ENCODE results near the gene LRRIQ4.

Gene LRRIQ4

DNA sequence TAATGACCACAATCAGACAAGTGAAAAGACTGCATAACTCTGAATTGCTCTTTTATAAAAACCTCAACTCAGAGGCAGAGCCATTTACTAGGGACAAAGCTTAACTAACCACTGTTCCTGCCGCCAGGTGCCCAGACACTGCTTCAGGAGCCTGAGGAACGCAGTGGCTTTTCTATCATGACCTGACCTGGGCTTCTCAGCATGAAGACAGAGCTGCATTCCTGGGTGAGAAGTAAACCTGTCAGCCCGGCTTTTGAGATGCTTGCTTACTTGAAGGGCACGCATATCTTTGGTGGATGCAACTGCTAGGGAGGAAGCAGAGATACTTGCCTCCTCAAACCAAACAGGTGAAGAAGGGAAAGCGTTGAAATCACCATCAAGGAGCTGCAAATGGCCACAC lies 49.2 kb downstream of the LRRIQ4 start:
- Histone ChIP-seq H3K4me3 (ENCODE audit: low read depth, low read length) (no peak overlapping the region), H3K4me1 (ENCODE audit: control insufficient read depth, insufficient read depth, low read length) (peaks cover 2% of the 10 kb centered on the region; the same call in 1 of the 2 replicates), H3K36me3 (ENCODE audit: control insufficient read depth, insufficient read depth, low read length) (no peaks in the 10 kb centered on the region), H3K27ac (ENCODE audit: low read depth, low read length) (no peak overlapping the region), H3K9me3 (ENCODE audit: control insufficient read depth, insufficient read depth, low read depth, low read length) (no peaks in the 10 kb centered on the region), H3K27me3 (ENCODE audit: control insufficient read depth, insufficient read depth, low read length) (no peaks in the 10 kb centered on the region), H3K9ac (ENCODE audit: low read length) (no peak overlapping the region)

DNA sequence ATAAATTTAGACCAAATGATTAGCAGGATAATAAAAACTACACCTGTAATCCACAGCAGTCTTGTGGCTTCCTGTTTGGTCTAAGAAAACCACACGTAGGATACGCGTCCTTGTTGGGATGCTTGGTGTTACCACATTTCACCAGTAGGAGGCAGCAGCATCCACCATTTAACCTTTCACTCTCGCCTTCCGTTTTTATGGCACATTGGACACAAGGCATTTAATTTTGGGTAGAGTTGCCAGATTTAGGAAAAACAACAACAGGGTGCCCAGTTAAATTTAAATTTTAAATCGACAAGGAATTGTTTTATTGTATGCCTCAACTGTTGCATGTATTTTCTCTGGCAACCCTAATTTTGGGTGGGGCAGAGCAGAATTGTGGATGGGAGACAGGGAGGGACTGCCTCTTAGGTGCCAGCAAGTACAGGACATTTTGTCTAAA lies 50.8 kb downstream of the LRRIQ4 start:
- Histone ChIP-seq H3K4me3 (ENCODE audit: low read depth, low read length) (no peak overlapping the region), H3K9ac (ENCODE audit: low read length) (no peak overlapping the region), H3K9me3 (ENCODE audit: control insufficient read depth, insufficient read depth, low read depth, low read length) (no peaks in the 10 kb centered on the region), H3K4me1 (ENCODE audit: control insufficient read depth, insufficient read depth, low read length) (peaks cover 2% of the 10 kb centered on the region; the same call in 1 of the 2 replicates), H3K27me3 (ENCODE audit: control insufficient read depth, insufficient read depth, low read length) (no peaks in the 10 kb centered on the region), H3K36me3 (ENCODE audit: control insufficient read depth, insufficient read depth, low read length) (no peaks in the 10 kb centered on the region), H3K27ac (ENCODE audit: low read depth, low read length) (no peak overlapping the region)

DNA sequence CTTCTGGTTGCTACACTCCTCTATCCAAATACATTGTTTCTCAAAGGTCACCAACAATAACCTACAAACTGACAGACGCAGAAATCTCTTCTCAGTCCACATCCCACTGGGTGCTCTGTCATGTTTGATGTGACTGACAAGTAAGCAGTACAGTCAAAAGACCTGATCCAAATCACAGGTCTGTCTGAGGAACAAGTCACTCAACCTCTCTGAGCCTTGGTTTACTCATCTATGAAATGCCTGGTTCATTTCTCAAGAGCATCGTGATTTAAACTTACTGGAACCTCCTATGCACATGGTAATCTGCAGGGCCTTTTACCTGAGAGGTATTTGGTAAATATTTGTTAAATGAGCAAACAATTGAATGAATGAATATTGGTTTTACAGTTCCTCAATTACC lies 51.6 kb downstream of the LRRIQ4 start:
- H3K36me3 ChIP-seq (ENCODE audit: control insufficient read depth, insufficient read depth, low read length), result no peaks in the 10 kb centered on the region

DNA sequence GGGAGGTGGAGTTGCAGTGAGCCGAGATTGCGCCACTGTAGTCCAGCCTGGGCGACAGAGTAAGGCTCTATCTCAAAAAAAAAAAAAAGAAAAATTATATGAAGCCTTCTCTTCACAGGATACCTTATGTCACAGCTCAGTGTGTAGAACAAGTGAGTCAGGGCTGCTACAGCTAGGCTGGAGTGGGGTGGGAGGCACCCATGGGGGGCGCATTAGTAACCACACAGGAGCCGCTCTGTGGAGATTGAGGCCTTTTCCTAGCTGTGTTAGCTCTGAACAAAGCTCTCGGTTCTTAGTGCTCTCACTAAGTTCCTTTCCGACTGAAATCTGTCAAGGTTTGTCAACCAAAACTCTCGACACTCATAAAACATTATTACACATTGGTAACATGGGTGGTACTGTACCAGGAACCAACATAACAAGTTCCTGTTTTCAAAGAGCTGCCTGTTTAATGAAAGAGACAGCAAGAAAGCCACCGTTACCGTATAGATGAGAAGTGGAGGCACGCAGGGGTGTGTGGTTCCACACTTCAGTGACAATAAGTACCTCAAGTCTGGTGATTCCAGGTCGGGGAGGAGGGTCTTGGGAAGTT lies 52.6 kb downstream of the LRRIQ4 start:
- Histone ChIP-seq H3K36me3 (ENCODE audit: control insufficient read depth, insufficient read depth, low read length) (no peaks in the 10 kb centered on the region), H3K27me3 (ENCODE audit: control insufficient read depth, insufficient read depth, low read length) (no peaks in the 10 kb centered on the region), H3K9ac (ENCODE audit: low read length) (no peak overlapping the region), H3K27ac (ENCODE audit: low read depth, low read length) (no peak overlapping the region), H3K4me1 (ENCODE audit: control insufficient read depth, insufficient read depth, low read length) (peaks cover 5% of the 10 kb centered on the region; the same call in 1 of the 2 replicates), H3K4me3 (ENCODE audit: low read depth, low read length) (no peak overlapping the region), H3K9me3 (ENCODE audit: control insufficient read depth, insufficient read depth, low read depth, low read length) (no peaks in the 10 kb centered on the region)

More for the DNA sequence above, 51.6 kb downstream of the LRRIQ4 start:
- H3K4me3 ChIP-seq (ENCODE audit: low read depth, low read length), result no peak overlapping the region
- H3K27me3 ChIP-seq (ENCODE audit: control insufficient read depth, insufficient read depth, low read length), result no peaks in the 10 kb centered on the region
- no peak overlapping the region for H3K27ac ChIP-seq (ENCODE audit: low read depth, low read length)
- peaks cover 2% of the 10 kb centered on the region; the same call in 1 of the 2 replicates for H3K4me1 ChIP-seq (ENCODE audit: control insufficient read depth, insufficient read depth, low read length)
- no peaks in the 10 kb centered on the region for H3K9me3 ChIP-seq (ENCODE audit: control insufficient read depth, insufficient read depth, low read depth, low read length)
- H3K9ac ChIP-seq (ENCODE audit: low read length), result no peak overlapping the region

DNA sequence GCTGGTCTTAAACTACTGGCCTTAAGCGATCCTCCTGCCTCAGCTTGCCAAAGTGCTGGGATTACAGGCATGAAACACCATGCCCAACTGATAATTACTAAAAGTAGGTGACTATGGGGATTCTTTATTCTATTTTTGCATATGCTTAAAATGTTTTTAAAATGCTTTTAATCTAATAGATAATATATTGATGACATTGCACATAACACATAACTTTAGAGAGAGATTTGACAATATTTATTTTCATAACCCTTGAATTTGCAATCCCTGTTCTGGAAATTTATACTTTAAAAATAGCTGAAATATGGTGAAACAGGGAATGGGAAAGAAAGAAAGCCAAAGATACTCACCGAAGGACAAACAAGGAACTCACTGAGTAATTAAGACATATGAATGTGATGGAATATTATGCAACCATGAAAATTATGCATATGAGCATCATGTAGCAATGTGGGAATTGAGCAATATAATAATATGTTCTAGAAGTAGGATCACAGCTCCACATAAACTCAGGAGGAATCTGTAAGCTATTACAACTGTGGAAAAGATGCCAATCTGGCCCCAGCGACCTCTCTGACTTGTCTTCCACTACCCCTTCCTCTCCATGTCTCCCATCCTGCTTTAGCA lies 55.0 kb downstream of the LRRIQ4 start:
- Histone ChIP-seq H3K27ac (ENCODE audit: low read depth, low read length) (no peak overlapping the region), H3K4me1 (ENCODE audit: control insufficient read depth, insufficient read depth, low read length) (peaks cover 4% of the 10 kb centered on the region; the same call in 1 of the 2 replicates), H3K9ac (ENCODE audit: low read length) (no peak overlapping the region), H3K4me3 (ENCODE audit: low read depth, low read length) (no peak overlapping the region), H3K36me3 (ENCODE audit: control insufficient read depth, insufficient read depth, low read length) (no peaks in the 10 kb centered on the region), H3K27me3 (ENCODE audit: control insufficient read depth, insufficient read depth, low read length) (no peaks in the 10 kb centered on the region), H3K9me3 (ENCODE audit: control insufficient read depth, insufficient read depth, low read depth, low read length) (no peaks in the 10 kb centered on the region)

DNA sequence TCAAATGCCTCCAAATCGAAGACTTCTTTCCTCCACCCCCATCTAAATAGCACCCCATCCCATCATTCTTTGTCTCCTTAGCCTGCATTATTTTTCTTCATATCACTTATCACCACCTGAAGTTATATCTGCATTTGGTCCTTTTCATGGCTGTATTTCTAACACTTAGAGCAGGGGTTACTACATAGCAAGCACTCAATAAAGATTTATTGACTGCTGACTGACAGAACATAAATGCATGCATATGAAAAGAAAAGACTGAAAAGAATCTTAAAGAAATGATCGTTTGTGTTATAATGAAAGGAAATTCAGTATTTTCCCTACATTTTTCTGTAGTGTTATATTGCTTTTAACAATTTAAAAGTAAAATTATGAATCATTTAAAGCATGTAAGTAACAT lies 55.7 kb downstream of the LRRIQ4 start:
- Histone ChIP-seq H3K27me3 (ENCODE audit: control insufficient read depth, insufficient read depth, low read length) (no peaks in the 10 kb centered on the region), H3K9ac (ENCODE audit: low read length) (no peak overlapping the region), H3K27ac (ENCODE audit: low read depth, low read length) (no peak overlapping the region), H3K4me1 (ENCODE audit: control insufficient read depth, insufficient read depth, low read length) (peaks cover 4% of the 10 kb centered on the region; the same call in 1 of the 2 replicates), H3K9me3 (ENCODE audit: control insufficient read depth, insufficient read depth, low read depth, low read length) (no peaks in the 10 kb centered on the region), H3K36me3 (ENCODE audit: control insufficient read depth, insufficient read depth, low read length) (no peaks in the 10 kb centered on the region), H3K4me3 (ENCODE audit: low read depth, low read length) (no peak overlapping the region)

DNA sequence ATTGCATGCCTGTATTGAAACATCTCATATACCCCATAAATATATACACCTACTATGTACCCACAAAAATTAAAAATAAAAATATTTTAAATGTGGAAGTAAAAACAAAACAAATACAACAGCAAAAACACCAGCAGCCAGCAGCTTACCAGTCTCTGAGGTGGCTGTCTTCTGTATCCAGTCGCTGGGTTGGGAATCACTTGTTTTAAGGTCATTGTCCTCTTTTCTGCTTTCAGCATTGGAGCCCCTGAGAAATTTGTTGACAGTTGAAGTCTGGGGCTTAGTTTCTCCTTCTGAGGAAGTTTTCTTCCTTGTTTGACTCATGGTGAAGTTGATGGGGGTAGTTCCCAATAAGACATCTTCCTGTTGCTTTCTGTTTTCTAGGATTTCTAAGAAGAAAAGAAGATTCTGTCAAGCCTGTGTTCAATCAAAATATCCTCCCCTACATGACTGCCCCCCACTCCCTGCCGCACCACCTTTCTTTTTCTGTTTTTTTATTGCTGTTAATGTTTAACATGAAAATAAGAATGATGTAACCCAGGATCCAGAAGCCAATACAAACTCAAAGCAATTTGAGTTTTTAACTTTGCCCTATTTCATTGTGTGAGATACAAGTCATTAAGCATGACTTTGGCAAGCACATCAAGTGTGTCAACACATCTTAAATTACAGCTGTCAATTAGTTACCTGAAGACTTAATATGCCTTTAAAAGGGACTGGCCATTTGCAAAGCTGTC lies 57.0 kb downstream of the LRRIQ4 start, which contains the start of gene LRRC31:
TSS of gene LRRC31 (minus strand) at position 452 of the 737 bp plus-strand sequence. CDS start at position 324, 128 bp downstream.
- no peaks in the 10 kb centered on the region for H3K36me3 ChIP-seq (ENCODE audit: control insufficient read depth, insufficient read depth, low read length)
- H3K27ac ChIP-seq (ENCODE audit: low read depth, low read length), result no peak within 1 kb of the TSS
- no peaks in the 10 kb centered on the region for H3K27me3 ChIP-seq (ENCODE audit: control insufficient read depth, insufficient read depth, low read length)
- peaks cover 4% of the 10 kb centered on the region; the same call in 1 of the 2 replicates for H3K4me1 ChIP-seq (ENCODE audit: control insufficient read depth, insufficient read depth, low read length)
- H3K9ac ChIP-seq (ENCODE audit: low read length), result no peak within 1 kb of the TSS
- H3K9me3 ChIP-seq (ENCODE audit: control insufficient read depth, insufficient read depth, low read depth, low read length), result no peaks in the 10 kb centered on the region
- no peak within 1 kb of the TSS for H3K4me3 ChIP-seq (ENCODE audit: low read depth, low read length)

DNA sequence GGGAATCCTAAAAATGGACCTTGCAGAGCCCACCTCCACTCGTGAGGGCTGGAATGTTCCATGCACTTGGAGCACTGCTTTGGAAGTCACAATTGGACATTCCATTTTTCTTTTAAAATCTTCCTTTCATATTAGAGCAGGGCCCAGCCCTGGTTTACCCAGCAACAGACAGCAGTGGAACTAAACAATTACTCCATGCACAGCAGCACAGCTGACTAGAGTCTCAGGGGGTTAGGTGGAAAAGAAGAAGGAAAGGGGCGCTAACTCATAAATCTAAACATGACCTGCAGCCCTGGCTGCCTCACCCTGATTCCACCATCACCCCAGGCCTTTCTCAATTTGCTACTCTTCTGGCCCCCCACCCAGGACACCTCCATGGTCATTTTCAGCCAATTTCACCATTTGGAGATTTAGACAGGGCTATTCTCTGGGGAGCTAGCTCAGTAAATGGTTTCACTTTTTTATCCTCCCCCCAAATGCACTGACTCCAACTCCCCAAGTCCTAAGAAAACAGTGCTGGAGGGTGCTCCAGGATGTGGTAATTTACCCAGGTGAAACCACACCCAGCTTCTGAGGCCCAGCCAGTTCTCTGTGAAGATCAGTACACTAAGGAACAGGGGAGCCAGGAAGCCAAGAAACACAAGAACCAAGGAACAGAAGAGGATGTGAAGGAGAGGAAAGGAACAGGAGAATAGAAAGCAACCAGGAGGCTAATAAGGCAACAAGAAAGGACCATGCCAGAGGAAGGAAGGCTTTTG lies 58.6 kb downstream of the LRRIQ4 start:
- Histone ChIP-seq H3K36me3 (ENCODE audit: control insufficient read depth, insufficient read depth, low read length) (no peaks in the 10 kb centered on the region), H3K27ac (ENCODE audit: low read depth, low read length) (no peak overlapping the region), H3K9ac (ENCODE audit: low read length) (no peak overlapping the region)

DNA sequence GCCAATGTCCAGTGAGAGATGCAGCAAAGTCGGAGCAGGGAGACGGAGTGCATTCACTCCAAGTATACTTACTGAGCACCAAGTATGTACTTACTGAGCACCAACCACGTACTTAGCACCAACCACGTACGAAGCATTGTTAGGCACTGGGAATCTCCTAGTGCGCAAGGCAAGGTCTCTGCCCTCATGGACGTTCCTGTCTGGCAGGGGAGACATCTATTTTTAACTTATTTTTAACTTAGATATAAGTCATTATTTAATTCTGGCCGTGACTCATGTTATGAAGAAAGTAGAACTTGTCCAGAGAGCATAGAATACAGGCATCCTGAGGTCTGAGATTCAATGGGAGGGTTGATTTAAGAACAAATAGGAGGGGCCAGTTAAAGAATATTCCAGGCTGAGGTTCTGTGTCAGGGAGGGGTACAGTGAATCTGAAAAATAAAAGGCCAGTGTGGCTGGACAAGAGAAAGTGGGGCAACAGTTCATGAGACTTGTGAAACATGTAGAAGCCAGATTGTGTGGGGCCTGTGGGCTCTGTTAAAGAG lies 66.4 kb downstream of the LRRIQ4 start:
- H3K9me3 ChIP-seq (ENCODE audit: control insufficient read depth, insufficient read depth, low read depth, low read length), result 0 out of 2 replicates have a peak, but pooled peaks cover 3% of the 10 kb centered on the region
- H3K4me3 ChIP-seq (ENCODE audit: low read depth, low read length), result no peak overlapping the region
- no peak overlapping the region for H3K27ac ChIP-seq (ENCODE audit: low read depth, low read length)
- H3K9ac ChIP-seq (ENCODE audit: low read length), result no peak overlapping the region
- H3K27me3 ChIP-seq (ENCODE audit: control insufficient read depth, insufficient read depth, low read length), result no peaks in the 10 kb centered on the region
- no peaks in the 10 kb centered on the region for H3K36me3 ChIP-seq (ENCODE audit: control insufficient read depth, insufficient read depth, low read length)
- no peaks in the 10 kb centered on the region for H3K4me1 ChIP-seq (ENCODE audit: control insufficient read depth, insufficient read depth, low read length)

More for the DNA sequence above, 58.6 kb downstream of the LRRIQ4 start:
- Histone ChIP-seq H3K27me3 (ENCODE audit: control insufficient read depth, insufficient read depth, low read length) (no peaks in the 10 kb centered on the region), H3K4me3 (ENCODE audit: low read depth, low read length) (no peak overlapping the region), H3K4me1 (ENCODE audit: control insufficient read depth, insufficient read depth, low read length) (peaks cover 4% of the 10 kb centered on the region; the same call in 1 of the 2 replicates), H3K9me3 (ENCODE audit: control insufficient read depth, insufficient read depth, low read depth, low read length) (0 out of 2 replicates have a peak, but pooled peaks cover 3% of the 10 kb centered on the region)

DNA sequence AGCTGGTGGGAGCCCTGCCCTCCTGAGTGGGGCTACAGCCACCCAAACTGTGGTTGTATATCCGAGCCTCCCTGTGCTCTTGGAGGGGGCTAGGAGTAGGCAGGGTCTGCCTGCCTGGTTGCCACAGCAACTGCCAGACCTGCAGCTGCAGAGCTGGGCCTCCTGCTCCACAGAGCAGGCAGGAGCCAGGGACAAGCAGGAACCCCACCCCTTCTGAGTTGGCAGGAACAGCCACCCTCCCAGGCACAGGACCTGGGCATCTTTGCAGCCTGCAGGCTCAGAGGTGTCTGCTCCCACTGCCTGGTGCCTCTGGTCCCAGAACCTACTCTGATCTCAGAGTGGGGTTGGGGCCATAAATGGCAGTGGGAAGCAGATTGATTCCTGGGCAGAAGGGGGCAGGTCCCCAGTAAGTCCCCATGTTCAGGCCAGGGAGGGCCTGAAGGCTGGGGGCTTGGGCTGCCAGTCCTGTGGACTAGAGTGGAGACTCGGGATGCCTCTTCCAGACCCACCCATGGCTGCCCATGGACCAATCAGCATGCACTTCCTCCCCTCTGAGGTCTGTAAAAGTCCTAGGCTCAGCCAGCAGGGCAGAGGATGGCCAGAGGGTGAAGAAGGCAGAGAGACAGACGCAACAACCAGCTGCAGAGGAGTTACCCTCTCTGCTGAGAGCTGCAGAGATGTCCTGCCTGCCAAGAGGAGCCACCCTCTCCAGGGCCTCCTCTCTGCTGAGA lies 67.3 kb downstream of the LRRIQ4 start:
- no peaks in the 10 kb centered on the region for H3K36me3 ChIP-seq (ENCODE audit: control insufficient read depth, insufficient read depth, low read length)
- no peak overlapping the region for H3K4me3 ChIP-seq (ENCODE audit: low read depth, low read length)
- H3K9ac ChIP-seq (ENCODE audit: low read length), result no peak overlapping the region
- no peak overlapping the region for H3K27ac ChIP-seq (ENCODE audit: low read depth, low read length)
- no peaks in the 10 kb centered on the region for H3K27me3 ChIP-seq (ENCODE audit: control insufficient read depth, insufficient read depth, low read length)
- H3K4me1 ChIP-seq (ENCODE audit: control insufficient read depth, insufficient read depth, low read length), result no peaks in the 10 kb centered on the region
- 0 out of 2 replicates have a peak, but pooled peaks cover 3% of the 10 kb centered on the region for H3K9me3 ChIP-seq (ENCODE audit: control insufficient read depth, insufficient read depth, low read depth, low read length)
